GM19193 (cell line): Measurements from ENCODE around the gene COMT.

ENCODE experiments used
- POLR2A ChIP-seq: IDR thresholded peaks from 4 replicates; pipeline ENCODE4 v1.6.1; 2011; ENCODE audit not compliant: insufficient read depth, insufficient read length; ENCODE audit errors: extremely low read depth

The COMT gene

GRCh38 chr22:19958083-19959042 lies 16.8 kb downstream of the COMT start:
- TF ChIP-seq POLR2A, result no peak

- TF ChIP-seq POLR2A, result no peak
Observed at GRCh38 chr22:19959043-19959586, 17.5 kb downstream of the COMT start.

- TF ChIP-seq POLR2A, result no peak
Observed at GRCh38 chr22:19959587-19960490, 18.3 kb downstream of the COMT start.

- no peak for TF ChIP-seq POLR2A
Observed at GRCh38 chr22:19960491-19961200, 19.1 kb downstream of the COMT start.

- no peak for TF ChIP-seq POLR2A
Observed at GRCh38 chr22:19961201-19961580, 19.6 kb downstream of the COMT start.

- TF ChIP-seq POLR2A, result no peak
Observed at GRCh38 chr22:19961868-19962245, 20.3 kb downstream of the COMT start.

- no peak for TF ChIP-seq POLR2A
Observed at GRCh38 chr22:19962246-19962908, 20.8 kb downstream of the COMT start.

- no peak for TF ChIP-seq POLR2A
Observed at GRCh38 chr22:19962909-19963806, 21.6 kb downstream of the COMT start.

- no peak for TF ChIP-seq POLR2A
Observed at GRCh38 chr22:19963863-19964642, 22.5 kb downstream of the COMT start.

GRCh38 chr22:19964701-19965386 lies 23.3 kb downstream of the COMT start:
- TF ChIP-seq POLR2A, result no peak

GRCh38 chr22:19965771-19966709 lies 24.5 kb downstream of the COMT start:
- TF ChIP-seq POLR2A, result no peak
